Adrenal gland (tissue), 12 donors: ENCODE results near the gene BSN. TPM values are rescaled to one million over a fixed set of nuclear protein-coding genes. Genes with fewer than 3 reads are reported as not detected.

Experiments
- DNase-seq, 7 donors: peaks; one replicate each; pipeline ENCODE4 v3.0.0-alpha.2; 2019 to 2020
- H3K27ac ChIP-seq, 5 donors: fragments of 200-600 bp; sonication (generic) in 4 of 5; 1 replicate in 3 of 5; 2 replicates in 2 of 5; pipeline versions ENCODE4 v1.5.1 to v1.8.0; 2016 to 2020; ENCODE audit warnings: mild to moderate bottlenecking in 1 of 5
- H3K27me3 ChIP-seq: fragments of 200-600 bp; 2 replicates; pipeline ENCODE4 v1.8.0; 2021
- H3K36me3 ChIP-seq, 2 donors: fragments of 200-600 bp; replicated peaks in 1 of 2; 1 replicate in 1 of 2; 2 replicates in 1 of 2; pipeline versions ENCODE4 v1.5.1 to v1.8.0; 2018 to 2022
- H3K4me1 ChIP-seq, 2 donors: fragments of 200-600 bp; replicated peaks in 1 of 2; 1 replicate in 1 of 2; 2 replicates in 1 of 2; pipeline versions ENCODE4 v1.5.1 to v1.8.0; 2018 to 2021
- H3K4me3 ChIP-seq, 4 donors: fragments of 200-600 bp; sonication (generic) in 3 of 4; one replicate each; pipeline ENCODE4 v1.5.1; 2016 to 2018
- H3K9me3 ChIP-seq, 3 donors: fragments of 200-600 bp; sonication (generic) in 1 of 3; replicated peaks in 1 of 3; 1 replicate in 2 of 3; 2 replicates in 1 of 3; pipeline versions ENCODE4 v1.5.1 to v1.8.0; 2016 to 2021
- CTCF ChIP-seq, 6 experiments: fragments of 450-650 bp in 4 of 6; fragments of 200-600 bp in 2 of 6; sonication (generic) in 1 of 6; IDR thresholded peaks; 1 replicate in 5 of 6; 2 replicates in 1 of 6; pipeline versions ENCODE4 v1.5.1 to v1.8.0; 2016 to 2021; ENCODE audit warnings: antibody characterized with exemption in 6 of 6, mild to moderate bottlenecking in 2 of 6, moderate library complexity in 1 of 6
- POLR2A ChIP-seq, 2 donors: fragments of 450-650 bp; IDR thresholded peaks; one replicate each; pipeline ENCODE4 v1.6.1; 2017; ENCODE audit warnings: antibody characterized with exemption in 2 of 2, mild to moderate bottlenecking in 2 of 2, moderate library complexity in 1 of 2
- WGBS, 4 donors: extraction: QIAGEN DNeasy Blood & Tissue Kit in 2 of 4; methylation state at CpG; one replicate each; pipeline versions ENCODE4 v1.1.5 to v1.1.7; 2013 to 2017; 5-methylcytosine and 5-hydroxymethylcytosine counted together
- intact Hi-C, 2 donors: fragments of 100-400 bp; cut with DNase I; formaldehyde crosslinking; loops; one replicate each; pipeline versions ENCODE4 v1.14.1 to v1.15.0; 2022 to 2023
- polyA plus RNA-seq, 3 donors: library from polyadenylated mRNA; stranded (reverse); fragments of 200-250 nt in 2 of 3; fragments of 350-450 nt in 1 of 3; fragmentation: Illumina TruSeq in 1 of 3; extraction: RNeasy Lipid Tissue Mini Kit (QIAGEN cat#74804) in 1 of 3; gene quantifications; one replicate each; pipeline ENCODE4 v1.2.3, GENCODE V29; 2013 to 2014
- total RNA-seq, 9 donors: library from RNA; depleted of rRNA in 4 of 9; stranded (reverse); fragments of >200 nt in 4 of 9; fragments of 120-200 nt in 1 of 9; fragmentation: NEBNext Ultra II Directional in 1 of 9; extraction: Animal tissue kit (Norgen Biotek cat#: 25700) in 1 of 9; gene quantifications; one replicate each; pipeline versions ENCODE4 v1.1.0 to v1.2.4, GENCODE V29; 2013 to 2023
- donor health status: healthy with polysubstance abuse.
- donor health status: Bipolar disorder and iron deficiency.
- donor health status: DM: yes; HTN: yes; CAD: no.
- donor health status: DM: no; HTN: no; CAD: no.
- donor health status: DM: no; HTN: no; CAD: no.
- donor health status: DM: yes; HTN: yes; CAD: no.

BSN gene
- total and polyA plus RNA-seq, 12 donors: 0.27 to 4.6 (median 1.5) TPM

- DNase-seq: peak in 1 of 7 donors; percentile 47
- Histone ChIP-seq H3K27me3 (no peaks in the 10 kb centered on the region), H3K4me3 (no peak overlapping the region), H3K4me1 (no peaks in the 10 kb centered on the region), H3K36me3 (no peaks in the 10 kb centered on the region), H3K9me3 (no peaks in the 10 kb centered on the region), H3K27ac (no peak overlapping the region)
- TF ChIP-seq POLR2A (IDR thresholded peaks at IDR 0.05): no peak
- TF ChIP-seq CTCF (IDR thresholded peaks at IDR 0.05): peak in 1 of 6 experiments; percentile 24
- 27 to 54% (median 41%) methylated on average over 4 to 5 of the region's 5 CpGs for WGBS, 4 donors
- intact Hi-C loops: no loop called here
These were observed 53.5 kb downstream of the BSN start for GRCh38 chr3:49607796-49608195.

- H3K36me3 ChIP-seq: no peaks in the 10 kb centered on the region
- no peaks in the 10 kb centered on the region for H3K4me1 ChIP-seq
- intact Hi-C loops: no loop called here
- H3K27ac ChIP-seq: no peak overlapping the region
- H3K9me3 ChIP-seq: no peaks in the 10 kb centered on the region
- TF ChIP-seq CTCF (IDR thresholded peaks at IDR 0.05): no peak
- no peak for TF ChIP-seq POLR2A (IDR thresholded peaks at IDR 0.05)
- 88 to 91% (median 89%) methylated on average over 5 of the region's 5 CpGs for WGBS, 4 donors
- no peak overlapping the region for H3K4me3 ChIP-seq
- DNase-seq: peak in 1 of 7 donors; percentile 27
- H3K27me3 ChIP-seq: no peaks in the 10 kb centered on the region
These were observed 55.0 kb downstream of the BSN start for GRCh38 chr3:49609314-49609713.

GRCh38 chr3:49609815-49610214 is 55.5 kb downstream of the BSN start:
- Histone ChIP-seq H3K27ac (no peak overlapping the region), H3K36me3 (no peaks in the 10 kb centered on the region), H3K9me3 (no peaks in the 10 kb centered on the region), H3K4me3 (no peak overlapping the region), H3K4me1 (no peaks in the 10 kb centered on the region), H3K27me3 (no peaks in the 10 kb centered on the region)
- TF ChIP-seq POLR2A (IDR thresholded peaks at IDR 0.05) (no peak), CTCF (IDR thresholded peaks at IDR 0.05) (no peak)
- DNase-seq: peak in 1 of 7 donors; percentile 76
- intact Hi-C loops: no loop called here
- WGBS, 4 donors: 82 to 88% (median 88%) methylated on average over 6 of the region's 6 CpGs

GRCh38 chr3:49610666-49611280 is 56.5 kb downstream of the BSN start:
- Histone ChIP-seq H3K4me3 (no peak overlapping the region), H3K36me3 (no peaks in the 10 kb centered on the region), H3K27ac (no peak overlapping the region), H3K27me3 (no peaks in the 10 kb centered on the region), H3K9me3 (no peaks in the 10 kb centered on the region), H3K4me1 (no peaks in the 10 kb centered on the region)
- intact Hi-C loops: no loop called here
- DNase-seq: peak in 1 of 7 donors; percentile 38
- TF ChIP-seq POLR2A (IDR thresholded peaks at IDR 0.05): no peak
- TF ChIP-seq CTCF (IDR thresholded peaks at IDR 0.05): no peak
